Astrocyte (in vitro differentiated cells and primary cell): ENCODE measurements around the gene PLEKHG5. TPM values are rescaled to one million over a fixed set of nuclear protein-coding genes. Genes with fewer than 3 reads are reported as not detected.
A peak's percentile ranks its signal among the peaks of the same experiment; 100 is the strongest.
"Not testable (repeated sequence)": the region's sequence is repeated elsewhere in the genome, so short reads cannot be mapped to it uniquely, and the experiment has no call there.

Experiments used
- DNase-seq: peaks from one replicate; pipeline ENCODE4 v3.0.0-alpha.2; 2010; ENCODE audit warnings: low read depth
- FAIRE-seq: peaks from 2 replicates; lab custom pipeline; 2011; peaks lifted over from hg19 to GRCh38; lab: Jason Lieb, UNC
- H2AFZ ChIP-seq: 2 replicates; pipeline ENCODE4 v1.6.0; 2012; ENCODE audit warnings: low read depth, low read length, inconsistent platforms
- H3K27ac ChIP-seq: 2 replicates; pipeline ENCODE4 v1.5.1; 2011; ENCODE audit warnings: low read depth, low read length, inconsistent platforms
- H3K27me3 ChIP-seq: 2 replicates; pipeline ENCODE4 v1.6.0; 2011; ENCODE audit warnings: low read length, inconsistent platforms; ENCODE audit not compliant: insufficient read depth
- H3K36me3 ChIP-seq: 2 replicates; pipeline ENCODE4 v1.5.1; 2011; ENCODE audit warnings: low read length, inconsistent platforms; ENCODE audit not compliant: insufficient read depth
- H3K4me1 ChIP-seq: 2 replicates; pipeline ENCODE4 v1.5.1; 2011; ENCODE audit warnings: low read length, inconsistent platforms; ENCODE audit not compliant: insufficient read depth
- H3K4me2 ChIP-seq: 2 replicates; pipeline ENCODE4 v1.6.0; 2012; ENCODE audit warnings: low read length, inconsistent platforms
- H3K4me3 ChIP-seq: 2 replicates; pipeline ENCODE4 v1.5.1; 2011; ENCODE audit warnings: low read depth, mild to moderate bottlenecking, low read length, inconsistent platforms; ENCODE audit not compliant: insufficient read depth
- H3K79me2 ChIP-seq: 2 replicates; pipeline ENCODE4 v1.6.0; 2012; ENCODE audit warnings: mild to moderate bottlenecking, low read length, inconsistent platforms; ENCODE audit not compliant: insufficient read depth
- H3K9ac ChIP-seq: 2 replicates; pipeline ENCODE4 v1.6.0; 2012; ENCODE audit warnings: mild to moderate bottlenecking, low read length, inconsistent platforms
- H3K9me3 ChIP-seq: 2 replicates; pipeline ENCODE4 v1.5.1; 2012; ENCODE audit warnings: low read depth, mild to moderate bottlenecking, low read length, inconsistent platforms; ENCODE audit not compliant: insufficient read depth
- H4K20me1 ChIP-seq: 2 replicates; pipeline ENCODE4 v1.6.0; 2012; ENCODE audit warnings: low read length, inconsistent platforms; ENCODE audit not compliant: insufficient read depth
- H3K27ac Mint-ChIP-seq: one replicate; pipeline ENCODE4 v1.8.0; 2021; ENCODE audit warnings: mild to moderate bottlenecking, mixed read lengths; ENCODE audit not compliant: unreplicated experiment
- H3K27me3 Mint-ChIP-seq: one replicate; pipeline ENCODE4 v1.8.0; 2021; ENCODE audit warnings: low read depth, mixed read lengths; ENCODE audit not compliant: unreplicated experiment
- H3K36me3 Mint-ChIP-seq: one replicate; pipeline ENCODE4 v1.8.0; 2021; ENCODE audit warnings: low read depth, mixed read lengths; ENCODE audit not compliant: unreplicated experiment
- H3K4me1 Mint-ChIP-seq: one replicate; pipeline ENCODE4 v1.8.0; 2021; ENCODE audit warnings: low read depth, mixed read lengths; ENCODE audit not compliant: unreplicated experiment
- H3K4me3 Mint-ChIP-seq: one replicate; pipeline ENCODE4 v1.8.0; 2021; ENCODE audit warnings: mild to moderate bottlenecking, moderate library complexity, mixed read lengths; ENCODE audit not compliant: unreplicated experiment
- H3K9me3 Mint-ChIP-seq: one replicate; pipeline ENCODE4 v1.8.0; 2021; ENCODE audit warnings: mild to moderate bottlenecking, mixed read lengths; ENCODE audit not compliant: unreplicated experiment
- EZH2 ChIP-seq: IDR thresholded peaks from 2 replicates; pipeline ENCODE4 v1.6.1; 2012; ENCODE audit warnings: mild to moderate bottlenecking, low read length, inconsistent platforms; ENCODE audit not compliant: insufficient read depth
- total RNA-seq: library from RNA; stranded (reverse); gene quantifications from 2 replicates; pipeline ENCODE4 v1.2.1, GENCODE V29; 2021
- TF ChIP-seq, protein P1 (sequence below): IDR thresholded peaks from 2 replicates; pipeline ENCODE4 v1.5.1; 2011; ENCODE audit warnings: low read depth, mild to moderate bottlenecking, inconsistent platforms, low read length, moderate library complexity; ENCODE audit not compliant: insufficient read depth

PLEKHG5 gene
- total RNA-seq, 1 donor from 2014 or later, result 25.1 TPM

DNA sequence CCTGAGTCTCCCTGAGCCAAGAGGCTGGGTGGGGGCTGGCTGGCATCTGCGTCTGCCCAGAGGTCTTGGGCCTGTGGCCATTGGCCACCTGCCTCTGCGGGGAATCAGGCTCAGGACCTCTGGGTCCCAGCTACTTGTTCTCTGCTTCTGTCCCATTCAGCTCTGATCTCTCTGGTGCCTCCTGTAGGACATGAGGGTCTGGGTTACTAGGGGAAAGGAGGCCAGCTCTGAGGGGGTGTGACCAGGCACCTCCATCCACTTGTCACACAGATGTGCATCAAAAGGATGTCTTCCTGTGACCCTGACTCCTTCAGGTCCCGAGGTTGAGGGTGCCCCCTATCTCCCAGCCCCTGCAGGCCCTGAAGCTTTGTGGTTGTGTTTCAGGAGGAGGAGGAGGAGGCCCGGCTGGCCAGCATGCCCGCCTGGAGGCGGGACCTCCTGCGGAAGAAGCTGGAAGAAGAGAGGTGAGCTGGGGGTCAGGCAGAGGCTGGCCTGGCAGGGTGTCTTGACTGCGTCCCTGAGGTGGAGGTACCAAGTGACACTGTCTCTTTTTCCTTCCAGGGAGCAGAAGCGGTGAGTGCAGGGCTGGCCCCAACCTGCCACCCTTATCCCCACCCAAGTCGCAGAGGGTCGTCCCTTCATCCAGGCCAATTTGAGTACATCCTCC, 34.5 kb downstream of the PLEKHG5 start:
- peaks cover 21% of the 10 kb centered on the region for H3K27me3 ChIP-seq
- Mint-ChIP-seq H3K9me3 (peaks cover 3% of the 10 kb centered on the region), H3K36me3 (peaks cover 7% of the 10 kb centered on the region), H3K27ac (no peak overlapping the region), H3K27me3 (peaks cover 18% of the 10 kb centered on the region), H3K4me3 (no peak overlapping the region), H3K4me1 (no peaks in the 10 kb centered on the region)
- no peaks in the 10 kb centered on the region for H3K9me3 ChIP-seq
- FAIRE-seq, result no peak
- H3K79me2 ChIP-seq, result no peaks in the 10 kb centered on the region
- TF ChIP-seq, protein P1, sequence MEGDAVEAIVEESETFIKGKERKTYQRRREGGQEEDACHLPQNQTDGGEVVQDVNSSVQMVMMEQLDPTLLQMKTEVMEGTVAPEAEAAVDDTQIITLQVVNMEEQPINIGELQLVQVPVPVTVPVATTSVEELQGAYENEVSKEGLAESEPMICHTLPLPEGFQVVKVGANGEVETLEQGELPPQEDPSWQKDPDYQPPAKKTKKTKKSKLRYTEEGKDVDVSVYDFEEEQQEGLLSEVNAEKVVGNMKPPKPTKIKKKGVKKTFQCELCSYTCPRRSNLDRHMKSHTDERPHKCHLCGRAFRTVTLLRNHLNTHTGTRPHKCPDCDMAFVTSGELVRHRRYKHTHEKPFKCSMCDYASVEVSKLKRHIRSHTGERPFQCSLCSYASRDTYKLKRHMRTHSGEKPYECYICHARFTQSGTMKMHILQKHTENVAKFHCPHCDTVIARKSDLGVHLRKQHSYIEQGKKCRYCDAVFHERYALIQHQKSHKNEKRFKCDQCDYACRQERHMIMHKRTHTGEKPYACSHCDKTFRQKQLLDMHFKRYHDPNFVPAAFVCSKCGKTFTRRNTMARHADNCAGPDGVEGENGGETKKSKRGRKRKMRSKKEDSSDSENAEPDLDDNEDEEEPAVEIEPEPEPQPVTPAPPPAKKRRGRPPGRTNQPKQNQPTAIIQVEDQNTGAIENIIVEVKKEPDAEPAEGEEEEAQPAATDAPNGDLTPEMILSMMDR, result no peak
- no peak for TF ChIP-seq EZH2
- H3K27ac ChIP-seq, result no peak overlapping the region
- DNase-seq, result no peak
- no peak overlapping the region for H2AFZ ChIP-seq
- peaks cover 16% of the 10 kb centered on the region for H4K20me1 ChIP-seq
- H3K4me2 ChIP-seq, result no peak overlapping the region
- H3K4me1 ChIP-seq, result no peaks in the 10 kb centered on the region
- no peaks in the 10 kb centered on the region for H3K36me3 ChIP-seq
- H3K9ac ChIP-seq, result no peak overlapping the region
- no peak overlapping the region for H3K4me3 ChIP-seq

DNA sequence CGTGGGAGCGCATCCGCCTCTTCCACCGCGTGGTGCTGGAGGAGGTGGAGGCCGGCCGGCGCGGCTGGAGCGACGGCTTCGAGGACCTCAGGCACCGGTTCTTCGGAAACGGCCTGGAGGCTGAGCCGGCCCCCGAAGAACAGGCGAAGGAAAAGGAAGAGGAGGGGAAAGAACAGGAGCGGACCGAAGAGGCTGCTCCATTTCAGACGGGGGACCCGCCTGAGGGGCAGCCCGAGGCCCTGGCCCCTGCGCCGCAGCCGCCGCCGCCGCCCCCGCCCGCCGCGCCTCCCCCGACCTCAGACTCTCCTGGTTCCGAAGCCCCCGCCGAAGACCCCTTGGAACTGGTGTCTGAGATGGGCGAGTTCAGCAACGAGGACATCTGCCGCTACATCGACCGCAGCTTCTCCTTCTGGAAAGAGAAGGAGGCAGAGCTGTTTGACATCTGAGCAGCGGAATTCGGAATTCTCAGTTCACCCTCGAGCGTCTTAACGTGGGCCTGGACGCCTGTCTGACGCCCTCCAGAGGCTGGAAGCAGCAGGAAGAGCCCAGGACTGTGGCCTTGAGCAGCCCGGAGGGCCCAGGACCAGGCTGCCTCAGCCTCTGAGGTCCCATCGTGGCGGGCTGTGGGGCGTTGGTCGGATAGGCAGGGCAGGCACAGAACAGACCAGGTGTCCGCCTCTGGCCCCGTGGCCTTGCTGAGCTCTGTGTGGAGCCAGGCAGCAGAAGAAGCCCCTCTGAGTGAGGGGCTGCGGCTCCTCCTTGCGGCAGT, 35.5 kb downstream of the PLEKHG5 start:
- H3K36me3 ChIP-seq, H3K27ac ChIP-seq, H3K4me1 Mint-ChIP-seq, H3K9ac ChIP-seq, H3K4me3 Mint-ChIP-seq, H3K27ac Mint-ChIP-seq, DNase-seq, H3K36me3 Mint-ChIP-seq, H3K79me2 ChIP-seq, H3K4me1 ChIP-seq, FAIRE-seq, H3K9me3 Mint-ChIP-seq, H3K9me3 ChIP-seq, H3K4me3 ChIP-seq: not testable (repeated sequence)
- H4K20me1 ChIP-seq, result peaks cover 10% of the 10 kb centered on the region
- H3K27me3 ChIP-seq, result peaks cover 24% of the 10 kb centered on the region
- peak overlapping the region; percentile 48 for H3K4me2 ChIP-seq
- H3K27me3 Mint-ChIP-seq, result peaks cover 18% of the 10 kb centered on the region
- peak overlapping the region; percentile 47 for H2AFZ ChIP-seq

DNA sequence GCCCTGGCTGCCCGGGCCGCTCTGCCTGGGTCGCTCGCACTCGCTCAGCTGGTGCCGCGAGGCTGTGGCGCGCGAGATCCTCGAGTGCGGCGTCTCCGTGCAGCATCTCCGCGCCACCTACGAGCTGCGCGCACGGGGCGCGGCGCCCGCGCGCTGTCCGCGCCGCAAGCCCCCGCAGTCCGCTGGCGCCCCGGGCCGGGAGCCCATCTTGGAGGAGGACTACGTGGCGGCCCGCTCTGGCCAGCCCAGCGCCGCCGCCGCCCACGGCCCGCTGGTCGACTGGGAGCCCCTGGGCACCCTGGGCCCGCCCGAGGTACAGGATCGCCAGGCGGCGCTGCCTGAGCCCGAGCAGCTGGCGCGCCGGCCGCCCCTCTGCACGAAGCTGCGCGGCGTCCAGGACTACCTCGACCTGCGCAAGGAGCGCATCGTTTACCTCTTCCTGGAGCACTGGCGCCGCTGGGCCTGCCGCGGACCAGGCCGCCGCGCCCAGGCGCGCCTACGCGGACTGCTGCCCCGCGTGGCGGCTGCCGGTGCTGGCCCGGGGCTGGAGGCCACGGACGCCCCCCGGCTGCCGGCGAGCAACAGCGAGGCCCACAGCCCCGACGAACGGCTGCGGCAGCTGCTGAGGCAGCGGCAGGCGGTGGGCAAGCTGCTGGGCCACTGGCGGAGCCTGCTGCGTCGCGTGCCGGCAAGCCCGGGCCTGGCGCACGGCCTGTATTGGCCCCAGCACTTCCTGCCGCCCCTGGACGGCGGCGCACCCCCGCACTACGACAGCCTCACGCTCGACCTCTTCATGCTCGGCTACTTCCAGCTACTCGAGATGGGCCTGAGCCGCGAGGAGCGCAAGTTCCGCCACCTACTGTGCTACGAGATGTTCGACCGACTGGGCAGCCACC, 36.4 kb downstream of the PLEKHG5 start:
- H3K27me3 Mint-ChIP-seq, result peaks cover 23% of the 10 kb centered on the region
- no peak overlapping the region for H3K27ac Mint-ChIP-seq
- Histone ChIP-seq H3K4me2 (peak overlapping the region; percentile 48), H3K4me3 (no peak overlapping the region), H3K9me3 (no peaks in the 10 kb centered on the region), H2AFZ (peak overlapping the region; percentile 47), H3K79me2 (no peaks in the 10 kb centered on the region), H3K27ac (no peak overlapping the region), H3K27me3 (peaks cover 29% of the 10 kb centered on the region), H3K9ac (no peak overlapping the region), H4K20me1 (peaks cover 4% of the 10 kb centered on the region), H3K4me1 (no peaks in the 10 kb centered on the region), H3K36me3 (no peaks in the 10 kb centered on the region)
- no peaks in the 10 kb centered on the region for H3K4me1 Mint-ChIP-seq
- FAIRE-seq (no peak), DNase-seq (no peak)
- peaks cover 3% of the 10 kb centered on the region for H3K9me3 Mint-ChIP-seq
- no peaks in the 10 kb centered on the region for H3K36me3 Mint-ChIP-seq
- H3K4me3 Mint-ChIP-seq, result no peak overlapping the region
- TF ChIP-seq, protein P1, result no peak
- TF ChIP-seq EZH2, result no peak
